EL (cell line): ENCODE results near the gene B4GALNT3.

Experiments
- DNase-seq: peaks from one replicate; pipeline ENCODE4 v3.0.0-alpha.2; 2016

B4GALNT3 gene

DNA sequence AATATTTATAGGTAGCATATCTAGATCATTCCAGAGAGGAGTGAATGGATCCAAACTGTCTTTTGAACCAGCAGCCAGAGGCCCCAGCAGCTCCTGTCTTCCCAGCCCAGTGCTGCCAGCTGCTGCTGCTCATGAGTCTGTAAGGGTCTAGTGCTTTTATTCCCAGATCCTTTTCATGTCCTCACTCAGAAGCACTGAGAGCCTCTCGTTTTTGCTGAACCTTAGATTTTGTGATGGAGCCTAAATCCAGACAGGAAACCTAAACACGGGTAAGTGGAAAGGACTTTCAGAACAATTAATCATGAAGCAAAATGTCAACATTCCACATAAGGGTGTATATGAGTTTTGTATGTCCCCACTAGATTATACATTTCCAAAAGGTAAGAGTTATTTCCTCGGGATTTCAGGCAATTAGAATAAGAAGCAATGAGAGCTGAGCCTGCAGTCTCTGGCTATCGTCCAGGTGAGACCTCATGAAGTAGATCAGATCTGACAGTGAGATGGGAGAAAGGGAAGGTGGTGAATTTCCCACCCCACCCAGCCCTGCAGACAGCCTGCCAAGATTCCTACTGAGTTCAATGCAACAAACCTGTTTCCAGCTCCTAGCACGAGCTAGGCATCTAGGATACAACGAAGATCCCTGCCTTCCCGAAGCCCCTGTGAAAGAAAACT lies 119.1 kb downstream of the B4GALNT3 start:
- no peak for DNase-seq

DNA sequence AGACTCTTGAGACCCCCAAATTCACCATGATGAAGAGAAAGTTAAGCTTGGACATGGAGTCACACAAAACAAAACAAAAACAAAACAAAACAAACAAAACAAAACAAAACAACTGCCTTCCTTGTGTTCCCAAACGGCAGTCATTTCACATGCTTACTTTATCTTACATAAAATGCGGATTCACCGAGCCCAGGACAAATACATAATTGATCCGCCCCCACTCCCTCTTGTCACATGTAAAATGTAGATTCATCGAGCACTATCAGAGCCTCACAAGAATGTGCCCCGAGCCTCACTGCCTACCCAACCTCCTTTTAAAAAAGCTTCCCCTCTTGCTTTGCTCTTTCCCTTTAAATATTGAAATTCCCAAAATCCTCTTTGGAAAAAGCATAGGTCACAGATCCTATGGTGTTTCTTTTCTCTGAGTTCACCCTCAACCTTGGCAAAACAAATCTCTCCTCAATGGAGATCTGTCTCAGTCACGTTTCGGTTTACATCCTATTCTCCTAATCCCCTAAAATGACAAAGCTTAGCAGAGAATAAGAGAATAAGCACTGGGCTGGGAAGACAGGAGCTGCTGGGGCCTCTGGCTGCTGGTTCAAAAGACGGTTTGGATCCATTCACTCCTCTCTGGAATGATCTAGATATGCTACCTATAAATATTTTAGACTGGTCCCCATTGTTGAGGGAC lies 119.8 kb downstream of the B4GALNT3 start:
- no peak for DNase-seq

DNA sequence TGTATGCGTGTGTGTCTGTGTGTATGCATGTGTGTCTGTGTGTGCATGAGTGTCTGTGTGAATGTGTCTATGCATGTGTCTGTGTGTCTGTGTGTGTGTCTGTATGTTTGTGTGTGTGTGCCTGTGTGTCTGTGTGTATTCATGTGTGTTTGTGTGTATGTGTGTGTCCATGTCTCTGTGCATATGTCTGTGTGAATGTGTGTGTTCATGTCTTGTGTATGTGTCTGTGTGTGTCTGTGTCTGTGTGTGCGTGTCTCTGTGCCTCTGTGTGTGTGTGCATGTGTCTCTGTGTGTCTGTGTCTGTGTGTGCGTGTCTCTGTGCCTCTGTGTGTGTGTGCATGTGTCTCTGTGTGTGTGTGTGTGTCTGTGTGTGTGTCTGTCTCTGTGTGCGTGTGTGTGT lies 121.1 kb downstream of the B4GALNT3 start:
- no peak for DNase-seq

DNA sequence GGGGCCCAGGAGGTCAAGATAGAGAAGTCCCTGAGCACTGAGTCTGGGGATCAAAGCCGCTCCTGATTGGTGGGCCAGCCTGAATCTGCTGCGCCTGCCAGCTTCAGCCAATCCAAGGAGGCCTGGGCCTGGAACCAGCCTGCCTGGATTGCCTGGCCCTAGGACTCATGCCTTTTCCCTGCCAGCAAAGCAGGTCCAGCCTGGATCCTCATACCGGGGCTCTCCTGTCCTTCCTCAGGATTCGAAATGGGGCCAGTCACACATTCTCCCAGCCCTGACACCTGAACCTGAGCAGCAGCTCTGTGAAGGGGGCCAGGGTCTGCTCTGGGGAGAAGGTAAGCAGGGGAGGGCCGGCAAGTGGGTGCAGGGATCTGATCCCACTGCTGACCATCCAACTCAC lies 121.6 kb downstream of the B4GALNT3 start:
- DNase-seq = no peak

DNA sequence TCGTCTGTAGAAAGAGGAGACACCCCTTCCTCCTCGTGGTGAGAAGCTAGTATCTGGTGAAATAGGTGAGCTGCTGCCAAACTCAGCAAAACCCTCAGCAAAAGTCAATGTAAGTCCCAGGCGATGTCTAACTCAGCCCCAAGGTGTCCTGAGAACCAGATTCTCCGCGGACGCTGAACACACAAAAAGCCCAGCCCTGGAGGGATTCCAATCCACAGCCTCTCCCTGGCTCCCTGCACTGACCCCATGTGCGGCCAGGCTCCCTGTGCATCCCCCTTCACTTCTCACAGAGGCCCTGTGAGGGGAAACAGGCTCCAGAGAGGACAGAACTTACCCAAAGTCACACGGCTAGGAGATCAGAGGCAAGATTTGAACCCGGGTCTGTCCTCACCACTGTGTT lies 122.0 kb downstream of the B4GALNT3 start:
- DNase-seq = no peak

DNA sequence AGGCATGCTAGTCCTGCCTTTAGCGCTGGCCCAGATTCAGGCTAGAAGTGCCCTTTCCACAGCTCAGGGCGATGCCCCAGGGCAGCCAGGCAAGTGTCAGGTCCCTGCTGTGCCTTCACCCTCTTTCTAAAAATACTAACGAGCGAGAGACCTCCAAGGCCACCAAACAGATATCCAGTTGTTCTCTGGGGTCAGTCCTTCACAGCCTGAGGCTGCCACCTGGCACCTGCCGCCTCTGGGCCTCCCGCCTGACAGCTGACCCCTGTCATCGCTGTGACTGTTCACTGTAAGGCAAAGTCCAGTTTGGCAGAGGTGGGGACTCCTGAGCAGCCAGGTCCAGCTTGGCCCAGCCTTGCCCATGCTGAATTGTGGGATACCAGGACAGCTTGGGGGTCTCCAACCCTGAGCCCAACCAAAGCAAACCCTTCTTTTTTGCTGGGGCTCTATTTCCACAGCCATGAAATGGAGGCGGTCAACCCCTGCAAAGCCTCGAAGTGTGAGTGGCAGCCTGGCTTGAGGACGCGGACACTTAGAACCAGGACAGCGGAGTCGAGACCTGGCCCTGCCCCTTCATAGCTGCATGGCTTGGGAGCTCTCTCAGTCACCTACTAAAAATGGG lies 123.6 kb downstream of the B4GALNT3 start:
- no peak for DNase-seq

DNA sequence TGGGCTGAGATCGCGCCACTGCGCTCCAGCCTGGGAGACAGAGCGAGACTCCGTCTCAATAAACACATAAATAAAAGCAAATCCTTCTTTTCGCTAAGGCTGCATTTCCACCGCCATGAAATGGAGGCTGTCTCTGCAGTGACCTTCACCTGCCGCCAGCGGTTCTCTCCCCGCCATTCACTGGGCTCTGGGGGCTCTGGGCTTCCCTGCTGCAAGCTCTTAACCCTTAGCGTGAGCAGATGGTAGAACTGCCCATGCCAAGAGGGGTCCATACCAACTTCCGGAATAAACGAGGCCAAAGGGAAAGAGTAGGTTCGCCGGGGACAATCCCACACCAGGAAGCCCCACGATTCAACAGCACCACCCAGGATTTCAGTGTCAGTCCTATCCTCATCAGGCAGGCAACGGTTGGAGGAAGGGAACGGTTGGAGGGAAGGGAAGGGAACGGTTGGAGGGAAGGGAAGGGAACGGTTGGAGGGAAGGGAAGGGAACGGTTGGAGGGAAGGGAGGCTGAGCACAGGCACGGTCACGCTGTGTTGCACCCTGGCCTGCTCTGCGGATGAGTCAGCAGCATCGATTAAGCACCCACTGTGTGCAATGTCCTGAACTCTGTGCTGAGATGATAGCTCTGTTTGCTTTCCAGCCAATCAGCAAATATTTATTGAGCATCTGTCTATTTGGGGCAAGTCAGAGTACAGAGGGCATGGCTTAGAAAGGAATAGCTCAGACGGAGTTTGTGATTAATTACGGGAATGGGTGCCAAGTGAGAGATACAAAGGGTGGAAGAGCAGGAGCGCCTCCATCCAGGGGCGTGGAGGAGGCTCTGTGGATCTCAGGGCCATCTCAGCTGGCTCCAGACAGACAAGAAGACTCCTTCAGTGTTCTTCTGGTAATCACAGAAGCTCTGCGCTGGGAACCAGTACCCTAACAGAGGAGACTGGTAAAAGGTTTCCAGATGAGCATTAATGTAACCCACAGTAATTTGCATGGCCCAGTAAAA lies 125.6 kb downstream of the B4GALNT3 start:
- DNase-seq = no peak

DNA sequence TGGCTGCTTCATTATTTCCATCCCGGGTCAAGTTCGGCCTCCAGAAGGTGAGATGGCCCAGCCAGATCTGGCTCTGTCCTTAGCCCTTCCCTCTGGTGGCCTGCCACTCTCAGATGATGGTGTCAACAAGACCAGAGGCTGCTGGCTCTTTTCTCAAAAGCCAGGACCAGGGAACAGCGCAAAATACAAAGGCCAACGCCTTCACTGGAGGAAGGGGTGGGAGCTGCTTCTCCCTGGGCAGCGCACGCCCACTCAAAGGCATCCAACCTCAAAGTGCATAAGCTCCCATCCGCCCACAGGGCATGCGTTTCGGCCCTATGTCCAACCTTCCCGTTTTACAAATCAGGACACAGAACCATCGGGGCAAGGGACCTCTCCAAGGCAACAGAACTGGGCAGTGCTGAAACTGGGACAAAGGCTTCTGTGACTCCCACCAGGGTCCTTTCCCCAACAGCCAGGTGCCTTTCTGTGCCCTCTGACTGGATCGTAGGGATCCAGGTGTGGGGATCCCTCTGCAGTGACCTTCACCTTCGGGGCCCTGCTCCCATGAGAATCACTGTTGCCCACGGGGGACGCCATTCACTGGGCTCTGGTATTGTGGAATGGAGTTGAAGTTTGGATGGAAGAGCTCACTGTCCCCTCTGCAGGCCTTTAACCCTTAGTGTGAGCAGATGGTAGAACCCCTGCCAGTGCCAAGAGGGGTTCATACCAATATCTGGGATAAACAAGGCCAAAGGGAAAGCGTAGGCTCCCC lies 126.8 kb downstream of the B4GALNT3 start:
- DNase-seq = no peak

DNA sequence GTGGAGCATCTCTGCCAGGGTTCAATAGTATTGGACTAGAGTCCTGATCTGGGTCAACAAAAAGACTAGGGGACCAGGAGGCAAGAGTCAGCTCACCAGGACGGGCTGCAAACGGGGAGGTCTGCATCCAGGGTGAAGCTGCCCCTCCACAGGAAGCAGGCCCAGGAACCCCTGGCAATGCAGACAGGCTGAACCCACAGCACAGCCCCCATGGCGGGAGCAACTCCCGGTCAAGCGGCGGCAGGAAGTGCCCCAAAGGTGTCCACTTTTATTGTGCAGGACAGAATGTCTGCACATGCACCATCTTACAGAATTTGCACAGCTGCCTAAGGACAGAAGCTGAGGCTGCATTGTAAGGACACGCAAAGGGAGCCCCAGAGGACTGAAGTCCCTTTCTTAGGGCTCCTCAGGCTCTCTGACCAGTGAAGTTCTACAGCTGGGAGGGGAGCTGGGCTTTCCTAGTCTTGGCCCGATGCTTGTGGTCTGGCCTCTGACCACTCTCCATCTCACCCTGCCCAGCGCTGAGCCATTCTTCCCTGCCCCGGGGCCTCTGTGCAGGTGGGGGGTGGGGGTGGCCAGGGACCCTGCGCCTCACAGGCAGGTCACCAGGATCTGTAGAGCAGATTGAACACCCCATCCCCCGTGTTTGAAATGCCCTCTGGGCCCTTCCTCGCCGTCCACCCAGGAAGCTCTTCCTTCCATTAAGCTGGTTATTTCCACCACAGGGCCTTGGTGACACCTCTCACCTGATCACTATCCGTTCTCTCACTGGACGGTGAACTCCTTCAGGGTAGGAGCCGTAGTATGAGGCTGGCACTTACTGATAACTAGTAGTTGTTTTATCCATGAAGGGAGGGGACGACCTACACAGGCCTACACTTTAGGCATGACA lies 127.6 kb downstream of the B4GALNT3 start:
- no peak for DNase-seq

DNA sequence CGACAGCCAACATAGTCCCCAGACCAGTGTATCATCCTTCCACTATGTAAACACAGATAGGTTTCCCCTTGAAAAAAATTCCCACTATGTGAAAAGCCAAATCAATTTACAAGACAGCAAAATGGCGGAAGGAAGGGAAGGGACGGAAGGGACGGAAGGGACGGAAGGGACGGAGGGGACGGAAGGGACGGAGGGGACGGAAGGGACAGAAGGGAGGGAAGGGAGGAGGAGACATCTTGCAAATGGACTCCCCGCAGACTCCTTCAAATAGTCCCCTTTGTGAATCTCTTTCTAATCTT lies 128.2 kb downstream of the B4GALNT3 start:
- DNase-seq = no peak

DNA sequence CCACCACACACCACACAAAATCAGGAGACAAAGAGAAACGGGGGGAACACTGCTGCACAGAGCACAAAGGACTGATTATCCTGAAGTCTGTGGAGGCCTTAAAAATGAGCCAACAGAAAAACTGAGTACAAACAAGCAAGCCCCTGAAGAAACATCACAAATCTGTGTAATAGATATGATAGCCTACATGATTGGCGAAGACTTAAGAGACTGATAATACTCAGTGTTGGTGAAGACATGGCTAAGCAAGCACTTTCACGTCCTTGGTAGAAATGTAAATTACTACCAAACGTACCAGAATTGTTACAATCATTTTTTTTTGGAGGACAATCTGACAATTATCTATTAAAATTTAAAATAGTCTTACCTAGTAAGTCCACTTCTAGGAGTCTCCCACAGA lies 128.9 kb downstream of the B4GALNT3 start:
- no peak for DNase-seq

DNA sequence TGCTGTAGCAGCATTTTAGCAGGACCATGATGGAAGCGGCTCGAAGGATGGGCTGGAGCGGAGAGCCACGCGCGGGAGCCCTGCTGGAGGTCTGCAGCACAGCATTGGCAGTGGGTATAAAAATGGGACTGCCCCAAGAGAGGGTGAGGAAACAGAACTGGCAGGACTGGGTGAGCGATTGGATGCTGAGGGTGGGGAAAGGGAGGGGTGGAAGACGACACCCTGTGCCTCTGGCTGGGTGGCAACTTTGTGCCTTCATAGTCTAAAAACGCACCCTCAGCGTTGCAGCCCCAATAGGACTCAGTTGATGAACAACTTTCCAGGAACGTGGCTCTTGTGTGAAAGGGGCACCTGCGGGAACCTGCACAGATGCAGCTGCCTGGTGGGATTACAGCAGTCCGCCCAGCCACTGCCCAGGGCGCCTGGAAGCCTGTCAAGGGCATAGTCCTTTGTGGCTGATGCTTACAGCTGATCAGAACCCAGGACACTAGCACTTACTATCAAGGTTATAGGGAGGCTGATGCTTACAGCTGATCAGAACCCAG lies 130.5 kb downstream of the B4GALNT3 start:
- no peak for DNase-seq

DNA sequence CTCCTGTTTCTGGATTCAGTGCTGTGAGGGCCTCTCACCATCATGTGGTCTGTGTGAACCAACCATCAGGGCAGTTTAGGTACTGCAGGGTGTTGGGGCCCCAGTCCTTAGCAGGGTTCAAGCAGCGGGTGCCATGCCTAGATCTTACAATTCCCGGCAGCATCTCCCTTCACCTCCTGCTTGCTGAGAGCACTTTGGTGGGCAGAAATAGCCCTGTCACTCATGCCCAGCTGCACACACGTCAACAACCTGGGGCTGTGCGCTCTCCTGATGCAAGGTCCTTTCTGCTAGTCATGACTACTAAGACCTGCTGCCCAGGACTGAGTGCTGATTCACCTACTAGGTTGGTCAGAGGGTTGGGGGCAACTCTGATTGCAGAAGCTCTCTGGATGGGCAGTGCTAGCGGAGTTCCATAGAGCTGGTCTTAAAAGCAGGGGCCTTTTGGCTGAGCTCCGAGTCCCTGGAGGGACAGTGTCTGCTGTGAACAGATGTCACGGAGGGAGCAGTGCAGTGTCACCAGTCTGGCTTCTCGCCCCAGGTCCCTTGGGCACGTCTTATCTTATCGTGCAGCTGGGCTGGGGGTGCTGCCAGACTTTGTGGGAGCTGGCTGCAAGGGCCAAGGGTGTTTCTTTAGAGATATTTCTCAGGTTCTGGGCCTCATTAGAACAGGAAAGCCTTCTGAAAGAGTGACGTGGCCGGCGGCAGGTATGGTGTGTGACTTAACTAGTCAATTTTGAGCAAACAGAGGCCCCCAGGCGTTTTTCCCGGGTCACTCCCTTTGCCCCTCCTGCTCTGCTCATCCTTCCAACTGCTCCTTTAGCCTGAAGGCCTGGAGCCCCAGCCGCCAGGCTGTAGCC lies 131.7 kb downstream of the B4GALNT3 start:
- DNase-seq = no peak

DNA sequence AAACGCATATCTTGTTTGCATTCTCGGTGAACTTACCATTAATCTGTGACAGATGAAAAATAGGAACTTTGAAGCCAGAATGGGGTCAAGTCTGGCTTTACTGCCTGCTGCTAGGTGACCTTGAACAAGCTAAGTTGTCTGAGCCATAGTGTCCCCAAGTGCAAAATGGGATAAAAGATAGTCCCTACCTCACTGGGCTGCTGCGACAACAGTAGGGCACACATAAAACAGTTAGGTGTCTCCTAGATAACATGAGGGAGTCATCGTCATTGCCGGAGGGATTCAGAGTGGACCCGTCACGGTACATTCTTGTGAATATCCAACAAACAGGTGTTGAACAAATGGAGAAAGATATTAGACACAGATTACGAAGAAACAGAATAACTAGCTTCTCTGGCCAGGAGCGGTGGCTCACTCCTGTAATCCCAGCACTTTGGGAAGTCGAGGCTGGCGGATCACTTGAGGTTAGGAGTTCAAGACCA lies 132.3 kb downstream of the B4GALNT3 start:
- DNase-seq = no peak

DNA sequence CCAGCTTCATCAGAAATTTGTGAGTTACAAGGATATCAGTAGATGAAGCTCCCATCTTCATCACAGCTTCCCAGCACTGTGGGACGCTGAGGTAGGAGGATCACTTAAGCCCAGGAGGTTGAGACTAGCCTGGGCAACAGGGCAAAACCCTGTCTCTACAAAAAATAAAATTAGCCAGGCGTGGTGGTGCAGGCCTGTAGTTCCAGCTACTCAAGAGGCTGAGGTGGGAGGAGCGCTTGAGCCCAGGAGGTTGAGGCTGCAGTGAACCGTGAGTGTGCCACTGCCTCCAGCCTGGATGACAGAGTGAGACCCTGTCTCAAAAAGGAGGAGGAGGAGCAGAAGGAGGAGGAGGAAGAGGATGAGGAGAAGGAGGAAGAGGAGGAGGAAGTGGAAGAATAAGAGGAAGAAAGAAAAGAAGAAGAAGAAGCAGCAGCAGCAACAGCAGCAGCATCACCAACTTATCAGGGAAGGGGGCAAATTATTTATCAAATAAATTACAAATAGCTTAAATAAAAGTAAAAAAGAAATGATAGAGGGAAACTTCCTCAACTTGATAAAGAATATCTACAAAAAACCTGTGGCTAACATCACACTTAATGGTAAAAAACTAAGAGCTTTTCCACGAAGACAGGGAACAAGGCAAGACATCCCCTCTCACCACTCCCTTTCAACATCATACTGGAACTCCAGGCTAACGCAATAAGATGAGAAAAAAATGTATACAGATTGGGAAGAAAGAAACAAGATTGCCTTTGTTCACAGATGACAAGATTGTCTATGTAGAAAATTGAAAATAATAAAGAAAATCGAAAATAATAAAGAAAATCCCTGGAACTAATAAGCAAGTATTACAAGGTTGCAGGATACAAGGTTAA lies 133.9 kb downstream of the B4GALNT3 start:
- no peak for DNase-seq

DNA sequence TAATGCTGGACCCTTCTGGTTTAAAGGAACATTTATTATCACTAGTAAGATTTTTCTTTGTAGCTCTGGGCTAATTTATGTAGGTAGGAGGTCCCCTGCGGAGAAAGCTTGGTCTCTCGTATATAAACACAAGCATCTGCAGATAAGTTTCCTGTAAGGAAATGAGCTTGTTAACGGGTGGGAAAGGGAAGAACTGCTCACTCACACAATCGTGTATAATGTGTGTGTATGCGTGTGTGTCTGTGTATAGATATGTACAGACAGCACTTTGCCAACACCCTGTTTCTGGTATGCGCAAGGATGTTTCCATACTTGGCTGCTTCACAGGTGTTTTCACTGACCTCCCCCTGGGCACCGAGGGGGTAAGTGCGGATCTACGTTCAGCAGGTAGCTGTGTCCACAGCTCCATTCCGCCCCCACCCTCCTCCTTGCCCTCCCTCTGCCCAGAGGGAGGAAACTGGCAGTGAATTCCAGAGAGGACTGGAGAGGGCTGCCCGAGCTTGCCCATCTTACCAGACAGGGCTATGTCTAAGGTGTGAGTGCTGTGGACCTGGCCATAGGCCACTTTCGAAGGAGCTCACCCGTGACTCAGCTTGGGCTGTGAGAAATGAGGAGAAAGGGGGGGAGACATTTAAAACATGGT lies 138.3 kb downstream of the B4GALNT3 start:
- no peak for DNase-seq

DNA sequence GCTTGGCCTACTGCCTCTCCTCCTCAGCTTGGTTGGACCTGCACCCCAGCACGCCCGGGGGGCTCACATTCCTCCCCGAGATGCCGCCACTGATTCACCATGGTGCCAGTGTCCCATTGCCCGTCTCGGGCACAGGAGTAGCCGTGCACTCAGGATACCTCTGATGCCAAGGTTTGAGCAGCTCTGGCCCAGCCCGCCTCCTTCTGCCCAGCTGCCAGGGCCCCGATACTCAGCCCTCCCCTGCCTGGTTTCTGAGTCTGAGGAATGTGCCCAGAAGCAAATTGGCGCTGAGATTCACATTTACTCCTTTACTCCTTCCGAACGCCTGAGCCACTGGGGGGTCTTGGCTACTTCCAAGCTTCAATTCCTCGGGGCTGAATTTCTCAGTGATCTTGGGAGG lies 140.0 kb downstream of the B4GALNT3 start:
- no peak for DNase-seq

DNA sequence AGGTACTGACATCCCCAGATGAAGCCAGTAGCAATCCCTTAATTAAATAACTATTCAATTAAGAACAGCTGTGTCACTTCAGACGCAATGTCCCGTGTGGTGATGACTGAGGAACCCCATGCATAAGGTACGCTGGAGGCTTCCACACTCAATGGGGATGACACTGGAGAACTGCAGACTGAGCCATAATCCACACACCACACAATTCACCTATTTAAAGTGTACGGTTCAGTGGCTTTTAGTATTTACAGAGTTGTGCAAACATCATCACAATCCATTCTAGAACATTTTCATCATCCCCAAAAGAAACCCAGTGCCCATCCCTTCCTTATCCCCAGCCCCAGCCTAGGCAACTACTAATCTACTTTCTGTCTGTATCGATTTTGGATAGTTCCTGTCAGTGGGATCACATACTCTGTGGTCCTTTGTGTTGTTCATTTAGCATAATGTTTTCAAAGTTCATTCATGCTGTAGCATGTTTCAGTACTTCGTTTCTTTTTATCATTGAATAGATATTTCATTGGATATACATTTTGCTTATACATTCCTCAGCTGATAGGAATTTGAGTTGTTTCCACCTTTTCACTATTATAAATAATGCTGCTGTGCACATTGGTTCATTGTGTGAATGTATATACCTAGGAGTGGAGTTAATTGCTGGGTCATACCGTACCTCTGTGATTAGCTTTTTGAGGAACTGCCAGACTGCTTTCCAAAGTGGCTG lies 142.4 kb downstream of the B4GALNT3 start:
- DNase-seq = no peak
